IPS-18c (cell line): ENCODE results near the gene GSS.

ENCODE experiments used
- H3K4me3 ChIP-seq: 2 replicates; pipeline ENCODE4 v1.7.0; 2013; ENCODE audit warnings: low read depth, mild to moderate bottlenecking, low read length, moderate library complexity; ENCODE audit not compliant: insufficient read depth
- H3K9me3 ChIP-seq: one replicate; pipeline ENCODE4 v1.6.1; 2013; ENCODE audit warnings: mild to moderate bottlenecking, low read length, moderate library complexity; ENCODE audit not compliant: control insufficient read depth, insufficient read depth

Gene GSS

DNA sequence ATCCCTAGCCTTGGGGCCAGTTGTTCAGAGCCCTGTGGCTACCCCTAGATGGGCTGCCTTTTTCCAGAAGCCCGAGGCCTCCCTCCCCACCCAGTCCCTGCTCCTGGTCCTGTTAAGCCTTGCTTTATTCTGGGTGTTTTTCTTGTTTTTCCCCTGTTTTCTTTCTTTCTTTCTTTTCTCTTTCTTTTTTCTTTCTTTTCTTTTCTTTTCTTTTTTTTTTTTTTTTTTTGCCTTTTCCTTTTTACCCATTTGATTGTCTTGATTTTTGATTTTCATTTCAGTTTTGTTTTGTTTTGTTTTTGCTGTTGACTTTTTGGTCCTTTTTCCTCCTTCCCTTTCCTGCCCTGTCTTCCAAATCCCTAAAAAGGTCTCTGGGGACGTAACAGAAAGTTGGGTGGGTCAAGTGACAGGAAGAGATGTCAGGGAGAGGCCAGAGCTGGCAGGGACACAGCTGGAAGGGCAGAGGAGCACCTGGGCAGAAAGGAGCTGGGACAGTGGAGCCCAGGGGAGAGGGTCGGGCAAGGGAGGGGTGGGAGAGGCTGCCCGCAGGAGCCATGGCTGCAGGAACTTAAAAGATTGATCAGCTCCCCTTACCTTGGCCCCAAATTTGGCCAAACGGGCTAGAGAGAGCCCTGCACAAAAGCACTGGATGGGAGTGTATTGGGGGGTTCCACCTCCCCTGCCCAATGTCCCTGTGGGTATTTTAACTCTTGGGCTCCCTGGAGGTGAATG, 27.6 kb upstream of the GSS start:
- H3K4me3 ChIP-seq, result peak overlapping the region; percentile 26; the same call in 1 of the 2 replicates
- no peaks in the 10 kb centered on the region for H3K9me3 ChIP-seq

DNA sequence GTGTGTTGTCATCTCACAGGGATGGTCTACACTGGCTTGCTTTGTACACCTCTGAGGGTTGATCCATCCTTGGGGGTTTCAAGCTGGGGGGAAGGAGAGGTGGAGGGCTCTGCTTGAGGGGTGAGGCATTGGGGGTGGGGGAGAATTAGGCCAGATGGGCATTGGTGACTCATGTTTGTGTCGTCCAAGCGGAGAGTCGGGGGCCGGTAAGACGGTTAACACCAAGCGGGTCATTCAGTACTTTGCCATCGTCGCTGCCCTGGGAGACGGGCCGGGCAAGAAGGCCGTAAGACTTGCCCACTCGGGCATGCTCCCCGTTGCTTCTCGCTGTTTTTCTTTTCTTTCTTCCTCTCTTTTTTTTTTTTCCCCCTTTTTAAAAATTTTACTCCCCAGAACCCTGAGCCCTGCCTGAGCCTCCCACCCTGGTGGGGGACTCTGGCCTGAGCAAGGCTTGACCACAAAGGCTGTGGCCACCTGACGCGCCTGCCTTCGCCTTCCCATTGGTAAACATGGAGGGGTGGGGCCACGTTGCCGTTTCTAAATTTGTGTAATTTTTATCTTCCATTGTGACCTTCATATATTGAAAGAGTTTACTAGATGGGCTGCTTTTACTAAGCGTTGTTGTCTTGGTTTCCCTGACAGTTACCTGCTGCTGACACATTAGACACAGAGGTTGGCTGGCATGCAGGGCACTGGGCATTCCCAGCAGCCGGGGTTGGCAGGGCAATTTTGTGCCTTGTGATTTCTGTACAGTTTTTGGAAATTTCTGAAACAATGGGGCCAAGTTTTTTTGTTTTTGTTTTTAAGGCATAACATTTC, 26.9 kb upstream of the GSS start:
- no peak overlapping the region; the same call in 1 of the 2 replicates for H3K4me3 ChIP-seq
- H3K9me3 ChIP-seq, result no peaks in the 10 kb centered on the region

DNA sequence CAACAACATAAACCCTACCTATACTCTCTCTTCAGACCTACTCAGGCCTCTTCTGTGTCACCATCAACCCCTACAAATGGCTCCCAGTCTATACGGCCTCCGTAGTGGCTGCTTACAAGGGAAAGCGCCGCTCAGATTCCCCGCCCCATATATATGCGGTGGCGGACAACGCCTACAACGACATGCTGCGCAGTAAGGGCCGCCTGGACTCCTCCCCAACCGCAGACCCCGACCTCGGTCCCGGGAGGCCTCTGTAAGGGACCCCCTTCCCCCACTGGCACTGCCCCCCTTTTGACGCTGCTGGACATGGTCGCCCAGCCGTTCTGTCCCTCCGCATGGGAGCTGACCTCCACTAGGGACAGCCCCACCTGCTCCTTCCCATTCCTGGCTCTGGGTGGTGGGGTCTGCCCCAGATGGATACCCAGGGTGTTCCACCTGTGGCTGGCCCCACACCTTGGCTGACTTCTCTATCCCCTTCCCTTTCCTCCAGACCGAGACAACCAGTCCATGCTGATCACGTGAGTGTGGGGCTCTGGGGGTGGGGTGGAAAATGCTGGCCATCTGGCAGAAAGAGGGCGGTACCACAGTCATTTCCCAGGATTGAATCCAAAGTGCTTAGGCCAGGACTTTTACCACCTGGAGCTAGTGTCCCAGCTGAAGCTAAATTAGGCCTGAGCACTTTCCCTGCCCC, 25.1 kb upstream of the GSS start:
- Histone ChIP-seq H3K9me3 (no peaks in the 10 kb centered on the region), H3K4me3 (no peak overlapping the region)

DNA sequence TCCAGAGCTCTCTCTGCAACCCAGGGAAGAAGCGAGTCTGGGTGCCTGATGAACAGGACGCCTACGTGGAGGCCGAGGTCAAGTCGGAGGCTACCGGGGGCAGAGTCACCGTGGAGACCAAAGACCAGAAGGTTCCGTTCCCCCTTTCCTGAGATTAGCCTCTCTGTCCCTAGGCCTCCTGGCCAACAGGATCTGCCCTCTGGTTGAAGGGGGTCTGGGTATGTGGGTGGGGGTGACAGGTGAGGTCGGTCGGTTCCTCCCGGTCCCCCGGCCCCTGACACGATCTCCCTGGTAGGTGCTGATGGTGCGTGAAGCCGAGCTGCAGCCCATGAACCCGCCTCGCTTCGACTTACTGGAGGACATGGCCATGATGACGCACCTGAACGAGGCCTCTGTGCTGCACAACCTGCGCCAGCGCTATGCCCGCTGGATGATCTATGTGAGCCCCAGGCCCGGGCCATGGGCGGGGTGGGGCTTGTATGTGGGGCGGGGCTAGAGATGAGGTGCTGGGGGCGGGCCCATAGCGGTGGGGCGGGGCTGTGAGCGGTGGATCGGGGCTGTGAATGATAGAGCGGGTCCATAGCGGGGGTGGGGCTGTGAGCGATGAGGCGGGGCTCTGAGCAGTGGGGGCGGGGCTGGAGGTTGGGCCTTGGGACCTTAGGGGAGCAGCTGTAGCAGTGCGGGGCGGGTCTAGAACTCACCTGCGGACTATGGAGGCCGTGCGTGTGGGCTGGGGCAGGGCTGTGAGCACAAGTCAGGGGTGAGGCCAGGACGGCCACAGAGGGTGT, 24.0 kb upstream of the GSS start:
- H3K4me3 ChIP-seq, result no peak overlapping the region
- no peaks in the 10 kb centered on the region for H3K9me3 ChIP-seq

DNA sequence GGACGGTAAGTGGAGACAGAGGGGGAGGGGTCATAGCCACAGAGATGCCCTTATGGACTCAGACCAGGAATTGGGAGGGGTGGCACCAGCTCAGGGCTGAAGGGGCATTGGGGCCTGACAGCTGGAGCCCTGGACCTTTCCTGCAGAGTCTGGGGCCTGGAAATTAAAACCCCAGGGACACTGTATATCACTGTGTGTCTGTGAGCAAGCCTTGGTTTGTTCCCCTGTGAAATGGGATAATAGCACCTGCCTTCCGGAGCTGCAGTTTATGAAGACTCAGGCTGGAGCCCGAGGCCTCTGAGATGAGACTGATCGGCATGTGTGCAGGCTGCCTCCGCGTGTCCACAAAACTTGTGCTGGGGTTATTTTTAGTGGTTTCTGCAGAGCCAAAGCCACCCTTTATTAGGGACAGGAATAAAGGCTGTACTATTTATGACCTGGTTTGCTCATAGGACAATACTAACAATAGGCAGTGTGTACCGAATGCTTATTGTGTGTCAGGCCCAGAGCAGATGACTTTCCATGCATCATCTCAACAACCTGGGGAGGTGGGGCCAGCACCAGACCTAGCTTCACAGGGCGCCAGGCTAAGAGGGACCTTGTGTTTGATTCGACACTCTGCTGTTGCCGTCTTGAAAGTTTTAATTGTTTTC, 22.6 kb upstream of the GSS start:
- H3K9me3 ChIP-seq, result no peaks in the 10 kb centered on the region
- H3K4me3 ChIP-seq, result no peak overlapping the region

DNA sequence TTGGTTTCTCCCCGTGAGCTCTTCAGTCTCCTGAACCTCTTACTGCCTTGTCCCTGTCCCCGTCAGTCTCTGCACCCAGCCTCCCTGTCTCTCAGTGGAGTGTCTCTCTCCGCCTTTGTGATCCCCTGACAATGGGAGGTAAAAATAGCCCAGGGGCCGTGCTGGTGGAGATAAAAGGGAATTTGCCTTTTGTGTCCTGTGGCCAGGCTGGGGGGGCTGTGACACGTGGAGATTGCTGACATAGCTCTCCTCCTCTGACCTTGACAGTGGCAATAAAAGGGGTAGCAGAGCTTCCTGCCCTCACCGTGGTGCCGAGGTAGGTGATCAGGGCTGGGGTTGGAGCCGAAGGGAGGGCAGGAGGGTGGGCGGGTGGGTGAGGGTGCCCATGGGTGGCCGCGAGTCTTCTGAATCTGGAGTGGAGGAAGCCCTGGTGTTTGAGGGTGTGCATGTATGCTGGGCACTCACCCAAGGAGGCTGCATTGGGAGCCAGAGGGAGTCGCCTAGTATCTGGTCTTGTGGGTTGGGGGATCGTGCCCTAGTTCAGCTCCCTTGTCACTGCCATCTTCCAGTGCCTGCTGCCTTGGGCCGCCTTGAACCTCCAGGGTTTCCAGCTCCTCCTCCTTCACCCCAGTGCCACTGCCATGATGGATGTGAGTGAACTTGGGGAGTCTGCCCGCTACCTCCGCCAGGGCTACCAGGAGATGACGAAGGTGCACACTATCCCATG, 21.9 kb upstream of the GSS start:
- no peak overlapping the region for H3K4me3 ChIP-seq
- H3K9me3 ChIP-seq, result no peaks in the 10 kb centered on the region

DNA sequence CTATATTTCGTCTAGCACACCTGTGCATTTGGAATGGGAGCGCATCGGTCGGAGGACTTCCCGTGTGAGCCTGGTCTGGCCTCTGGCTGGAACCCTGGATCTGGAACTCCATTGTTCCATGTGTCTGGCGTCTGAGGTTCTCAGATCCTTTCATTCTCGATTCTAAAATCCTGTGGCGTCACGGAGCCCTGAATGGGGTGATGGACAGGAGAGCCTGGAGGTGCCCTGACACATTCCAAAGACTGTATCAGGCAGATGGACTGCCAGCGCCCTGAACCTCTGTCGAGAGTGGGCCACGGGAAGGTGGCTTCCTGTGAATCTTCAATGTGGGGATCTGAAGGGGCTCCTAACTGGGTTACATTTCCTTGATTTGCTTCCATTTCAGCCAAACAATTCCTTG, 20.7 kb upstream of the GSS start:
- Histone ChIP-seq H3K9me3 (no peaks in the 10 kb centered on the region), H3K4me3 (no peak overlapping the region)

DNA sequence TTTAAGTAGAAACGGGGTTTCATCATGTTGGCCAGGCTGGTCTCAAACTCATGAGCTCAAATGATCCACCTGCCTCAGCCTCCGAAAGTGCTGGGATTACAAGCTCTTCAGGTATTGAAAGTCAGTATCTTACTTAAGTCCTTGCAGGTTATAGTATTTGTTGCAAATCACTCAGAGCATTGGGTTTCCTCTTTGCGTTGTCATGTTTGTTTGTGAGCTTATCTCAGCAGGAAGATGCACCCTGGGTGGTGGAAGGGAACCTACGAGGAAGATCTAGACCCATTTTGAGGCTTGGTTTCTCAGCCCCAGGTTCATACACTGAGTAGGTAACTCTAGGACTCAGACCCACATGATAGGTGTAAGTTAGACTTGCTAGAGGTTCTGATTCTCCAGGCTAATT, 18.6 kb upstream of the GSS start:
- peaks cover 2% of the 10 kb centered on the region for H3K9me3 ChIP-seq
- H3K4me3 ChIP-seq, result no peak overlapping the region

DNA sequence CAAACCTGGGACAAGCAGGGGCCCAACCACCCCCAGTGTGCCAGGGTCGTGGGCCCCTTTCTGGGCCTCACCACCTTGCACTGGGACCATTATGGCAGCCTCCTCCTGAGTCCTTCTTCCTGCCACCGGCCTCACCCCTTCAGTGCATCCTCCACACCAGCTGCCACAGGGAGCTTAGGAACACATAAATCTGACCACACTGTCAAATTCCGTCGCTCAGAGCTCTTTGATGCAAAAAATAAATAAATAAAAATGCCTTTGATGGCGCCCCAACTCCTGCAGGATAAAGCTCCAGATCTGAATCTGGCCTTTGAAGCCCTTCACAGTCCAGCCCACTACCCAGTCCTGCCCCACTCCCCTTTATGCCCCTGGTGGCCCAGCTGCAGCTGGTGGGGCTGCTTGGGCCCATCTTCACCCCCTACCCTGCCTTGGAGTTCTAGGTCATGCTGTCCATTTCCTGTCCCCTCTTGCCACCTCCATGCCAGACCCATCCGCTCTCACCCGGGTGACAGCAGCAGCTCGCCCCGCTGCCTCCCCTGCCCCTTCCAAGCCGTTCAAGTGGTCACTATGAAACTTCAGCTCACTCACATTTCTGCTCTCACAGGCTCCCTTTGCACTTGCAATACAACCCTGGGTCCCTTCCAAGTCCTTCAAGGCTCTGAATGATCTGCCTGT, 16.1 kb upstream of the GSS start:
- Histone ChIP-seq H3K4me3 (no peak overlapping the region), H3K9me3 (peaks cover 2% of the 10 kb centered on the region)

DNA sequence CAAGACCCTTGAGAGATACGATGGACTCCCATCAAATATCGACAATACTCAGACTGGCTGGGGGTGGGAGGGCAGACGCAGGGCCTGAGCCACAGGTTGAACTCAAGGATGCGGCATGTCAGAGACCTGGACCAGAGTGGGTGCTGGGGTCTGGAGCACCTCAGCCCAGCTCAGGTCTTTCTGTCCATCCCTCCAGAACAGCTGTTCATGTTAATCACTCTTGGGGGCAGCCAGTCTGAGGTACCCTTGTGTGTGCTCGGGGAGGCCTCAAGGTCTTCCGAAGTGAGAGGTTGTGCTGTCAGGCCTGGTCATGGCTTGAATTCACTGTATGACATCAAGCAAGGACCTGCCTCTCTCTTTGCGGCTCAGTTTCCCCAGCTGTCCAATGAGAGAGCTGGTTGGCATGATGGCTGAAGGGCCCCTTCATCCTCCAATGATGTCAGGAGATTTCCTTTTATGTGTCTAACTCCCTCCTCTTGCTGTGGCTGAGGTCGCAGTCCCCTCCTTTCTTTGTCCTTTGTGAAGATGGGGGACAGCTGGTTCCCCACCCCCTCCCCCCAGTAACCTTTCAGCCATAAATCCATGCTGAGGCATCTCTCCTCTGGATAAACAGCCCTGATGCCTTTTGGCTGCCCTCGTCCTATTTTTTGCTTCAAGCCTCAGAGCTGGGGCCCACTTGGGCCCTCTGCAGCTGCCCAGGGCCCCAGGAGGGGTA, 15.4 kb upstream of the GSS start:
- no peak overlapping the region for H3K4me3 ChIP-seq
- peaks cover 2% of the 10 kb centered on the region for H3K9me3 ChIP-seq

DNA sequence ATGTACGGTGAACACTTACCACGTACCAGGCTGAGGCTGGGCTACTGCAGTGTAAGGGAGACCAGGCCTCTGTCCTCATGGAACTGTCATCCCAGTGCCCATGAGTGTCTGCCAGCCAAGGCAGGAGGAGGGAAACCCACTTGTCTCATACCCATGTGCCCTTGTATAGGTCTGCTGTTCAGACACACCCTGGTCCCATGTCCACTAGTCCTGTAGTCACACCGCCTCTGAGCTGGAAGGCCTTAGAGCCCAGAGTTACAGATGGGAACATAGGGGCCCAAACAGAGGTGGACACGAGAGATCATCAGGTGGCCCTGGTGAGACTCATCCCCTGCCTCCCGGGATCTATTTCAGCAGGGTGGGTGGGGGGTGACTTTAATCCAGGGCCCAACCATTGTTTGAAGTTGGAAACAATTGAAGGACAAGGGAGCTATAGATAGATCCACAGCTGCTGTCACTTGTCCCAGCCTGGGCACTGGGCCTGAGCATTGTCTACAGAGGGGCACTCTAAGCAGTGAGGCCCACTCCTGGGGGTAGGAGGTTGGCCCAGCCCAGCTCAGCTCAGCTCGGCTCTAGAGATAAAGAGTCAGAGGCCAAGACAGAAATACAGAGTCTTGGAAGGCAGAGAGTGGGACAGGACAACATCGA, 14.7 kb upstream of the GSS start:
- H3K4me3 ChIP-seq, result no peak overlapping the region

DNA sequence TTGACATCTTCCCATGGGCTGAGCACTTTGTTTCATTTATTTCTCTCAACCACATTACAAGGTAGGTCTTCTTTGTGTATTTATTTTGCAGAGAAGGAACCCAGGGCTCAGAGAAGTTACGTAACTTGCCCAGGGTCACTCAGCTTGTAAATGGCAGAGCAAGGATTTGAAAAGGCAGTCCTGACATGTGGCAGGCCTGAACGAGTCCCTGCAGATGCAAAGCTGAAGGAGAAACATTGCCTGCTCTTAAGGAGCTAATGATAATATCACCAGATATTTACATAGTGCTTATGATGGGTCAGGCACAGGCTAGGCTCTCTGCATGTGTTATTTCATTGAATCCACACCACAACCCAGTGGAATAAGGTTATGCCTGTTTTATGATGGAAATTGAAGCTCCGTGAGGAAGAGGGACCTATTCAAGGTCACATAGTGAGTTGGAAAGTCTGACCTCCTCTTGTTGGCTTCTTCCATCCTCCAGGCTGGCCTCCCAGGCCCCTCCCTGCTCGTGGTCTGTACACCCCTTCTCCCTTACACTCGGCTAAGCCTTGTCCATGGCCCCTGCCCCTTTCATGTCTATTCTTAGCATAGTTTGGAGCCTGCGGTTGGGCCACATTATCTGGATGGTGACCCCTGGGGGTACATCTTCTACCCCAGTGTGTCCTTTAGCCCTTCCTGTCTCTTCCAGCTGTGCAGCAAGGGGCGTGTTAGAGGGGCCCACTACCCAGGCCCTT, 12.6 kb upstream of the GSS start:
- no peak overlapping the region for H3K4me3 ChIP-seq

More for the DNA sequence above, 14.7 kb upstream of the GSS start:
- peaks cover 2% of the 10 kb centered on the region for H3K9me3 ChIP-seq

DNA sequence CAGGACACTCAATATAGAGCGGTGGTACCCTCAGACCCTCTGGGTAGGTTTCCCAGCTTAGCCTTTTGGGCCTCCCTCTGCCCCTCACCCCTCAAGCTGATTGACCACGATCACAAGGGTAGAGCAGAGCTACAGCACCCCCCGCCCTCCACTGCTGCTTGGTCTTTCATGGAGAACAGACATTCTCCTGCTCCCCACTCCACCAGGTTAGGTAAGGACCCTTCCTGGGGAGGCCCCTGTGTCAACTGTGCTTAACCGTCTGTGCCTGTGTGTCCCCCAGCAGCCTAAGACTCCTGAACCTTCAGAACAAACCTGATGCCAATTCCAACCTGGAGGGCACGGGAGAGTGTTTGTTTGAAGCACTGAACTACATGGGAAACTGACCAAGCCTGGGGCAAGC, 11.8 kb upstream of the GSS start:
- Histone ChIP-seq H3K4me3 (no peak overlapping the region), H3K9me3 (peaks cover 2% of the 10 kb centered on the region)

More for the DNA sequence above, 12.6 kb upstream of the GSS start:
- H3K9me3 ChIP-seq, result peaks cover 2% of the 10 kb centered on the region

DNA sequence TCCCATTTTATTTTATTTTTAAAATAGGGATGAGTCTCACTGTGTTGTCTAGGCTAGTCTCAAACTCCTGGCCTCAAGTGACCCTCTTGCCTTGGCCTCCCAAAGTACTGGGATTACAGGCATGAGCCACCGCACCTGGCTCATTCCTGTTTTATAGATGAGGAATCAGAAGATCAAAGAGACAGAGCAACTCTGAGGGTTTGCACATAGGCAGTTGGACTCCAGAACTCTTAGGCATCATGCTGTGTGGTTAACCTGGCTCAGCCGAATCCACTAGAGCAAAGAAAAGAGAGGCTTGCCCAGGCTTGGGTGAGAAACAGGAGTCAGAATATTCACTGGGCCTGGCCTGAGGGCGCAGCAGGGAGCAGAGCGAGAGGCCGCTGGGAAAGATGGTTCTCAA, 9.4 kb upstream of the GSS start:
- no peaks in the 10 kb centered on the region for H3K9me3 ChIP-seq
- no peak overlapping the region for H3K4me3 ChIP-seq
